ENCODE data around the gene SSNA1. TPM values are rescaled to one million over a fixed set of nuclear protein-coding genes. Genes with fewer than 3 reads are reported as not detected.
"Not testable (repeated sequence)": the region's sequence is repeated elsewhere in the genome, so short reads cannot be mapped to it uniquely, and the experiment has no call there.

The SSNA1 gene
- total RNA-seq, 1 donor from 2014 or later: 57.6 TPM

GRCh38 chr9:137236238-137236935 is 47.9 kb downstream of the SSNA1 start:
- no peaks in the 10 kb centered on the region for H3K36me3 ChIP-seq
- ATAC-seq (peak; percentile 60 to 68), DNase-seq (peak; percentile 93)
- H3K4me1 ChIP-seq: peaks cover 37% of the 10 kb centered on the region
- H3K27ac ChIP-seq: no peak overlapping the region
- peak overlapping the region; percentile 17 for H3K4me3 ChIP-seq
- no peaks in the 10 kb centered on the region for H3K9me3 ChIP-seq
- intact Hi-C loops (cut with DNase I): no loop called here
- H3K27me3 ChIP-seq (ENCODE audit: low read depth): peaks cover 32% of the 10 kb centered on the region
- TF ChIP-seq CTCF (IDR thresholded peaks at IDR 0.05): peak; percentile 96

- Histone ChIP-seq H3K27ac (no peak overlapping the region), H3K9me3 (no peaks in the 10 kb centered on the region), H3K36me3 (peaks cover 3% of the 10 kb centered on the region), H3K4me3 (no peak overlapping the region), H3K27me3 (ENCODE audit: low read depth) (peaks cover 26% of the 10 kb centered on the region), H3K4me1 (peaks cover 39% of the 10 kb centered on the region)
- intact Hi-C loops (cut with DNase I): no loop called here
- TF ChIP-seq CTCF (IDR thresholded peaks at IDR 0.05): no peak
- DNase-seq: no peak
- ATAC-seq: no peak
These were observed 48.5 kb downstream of the SSNA1 start for GRCh38 chr9:137236936-137237421.

GRCh38 chr9:137237759-137238726 is 49.6 kb downstream of the SSNA1 start:
- H3K36me3 ChIP-seq: peaks cover 14% of the 10 kb centered on the region
- H3K27ac ChIP-seq: peak overlapping the region; percentile 24
- intact Hi-C loops (cut with DNase I): no loop called here
- no peaks in the 10 kb centered on the region for H3K9me3 ChIP-seq
- TF ChIP-seq CTCF (IDR thresholded peaks at IDR 0.05): no peak
- H3K4me1 ChIP-seq: peaks cover 50% of the 10 kb centered on the region
- DNase-seq (no peak), ATAC-seq (no peak)
- no peak overlapping the region for H3K4me3 ChIP-seq
- peaks cover 15% of the 10 kb centered on the region for H3K27me3 ChIP-seq (ENCODE audit: low read depth)

- H3K4me1 ChIP-seq: peaks cover 59% of the 10 kb centered on the region
- DNase-seq; H3K9me3 ChIP-seq; H3K27me3 ChIP-seq (ENCODE audit: low read depth); ATAC-seq; intact Hi-C loops (cut with DNase I): not testable (repeated sequence)
- peak overlapping the region; percentile 98 for H3K27ac ChIP-seq
- H3K4me3 ChIP-seq: peak overlapping the region; percentile 93
- H3K36me3 ChIP-seq: peaks cover 23% of the 10 kb centered on the region
These were observed 51.2 kb downstream of the SSNA1 start for GRCh38 chr9:137239541-137240200.

Small RNA genes within 50 kb of the gene (microRNA-seq; reads per million reads assigned to microRNA genes)
- gene MIR3621 (ENCODE audit: borderline number of aligned reads): not detected

Other genes with a start within 250 kb of the SSNA1 start
- gene FBXW5, start 243.9 kb upstream of the SSNA1 start, total RNA-seq: 83.2 TPM
- gene C8G, start 243.4 kb upstream of the SSNA1 start, total RNA-seq: 2.2 TPM
- gene LCN12, start 236.4 kb upstream of the SSNA1 start, total RNA-seq: 1.9 TPM
- gene PTGDS, start 211.2 kb upstream of the SSNA1 start, total RNA-seq: 225 TPM
- 1.9 TPM for gene LCNL1, start 205.7 kb upstream of the SSNA1 start, total RNA-seq
- gene PAXX, start 196.3 kb upstream of the SSNA1 start, total RNA-seq: 45.1 TPM
- gene CLIC3, start 192.1 kb upstream of the SSNA1 start, total RNA-seq: 49.3 TPM
- gene ABCA2, start 160.4 kb upstream of the SSNA1 start, total RNA-seq: 45.0 TPM
- 1.1 TPM for gene FUT7, start 156.6 kb upstream of the SSNA1 start, total RNA-seq
- 124 TPM for gene NPDC1, start 142.5 kb upstream of the SSNA1 start, total RNA-seq
- 0.62 TPM for gene ENTPD2, start 134.6 kb upstream of the SSNA1 start, total RNA-seq
- 0.86 TPM for gene SAPCD2, start 118.1 kb upstream of the SSNA1 start, total RNA-seq
- 29.7 TPM for gene UAP1L1, start 111.2 kb upstream of the SSNA1 start, total RNA-seq
- 41.9 TPM for gene MAN1B1, start 101.7 kb upstream of the SSNA1 start, total RNA-seq
- 190 TPM for gene DPP7, start 73.9 kb upstream of the SSNA1 start, total RNA-seq
- gene GRIN1, start 49.5 kb upstream of the SSNA1 start, total RNA-seq: 0.92 TPM
- gene LRRC26, start 18.6 kb upstream of the SSNA1 start, total RNA-seq: 1.0 TPM
- gene TMEM210, start 16.6 kb upstream of the SSNA1 start, total RNA-seq: not detected
- 58.2 TPM for gene ANAPC2, start 116 bp upstream of the SSNA1 start, total RNA-seq
- 17.8 TPM for gene TPRN, start 12.1 kb downstream of the SSNA1 start, total RNA-seq
- gene TMEM203, start 17.0 kb downstream of the SSNA1 start, total RNA-seq: 26.6 TPM
- 15.6 TPM for gene NDOR1, start 17.0 kb downstream of the SSNA1 start, total RNA-seq
- gene RNF208, start 33.6 kb downstream of the SSNA1 start, total RNA-seq: 5.8 TPM
- gene CYSRT1, start 36.5 kb downstream of the SSNA1 start, total RNA-seq: 0.59 TPM
- gene RNF224, start 38.8 kb downstream of the SSNA1 start, total RNA-seq: 0.21 TPM
- not detected for gene SLC34A3, start 42.2 kb downstream of the SSNA1 start, total RNA-seq
- gene TUBB4B, start 52.6 kb downstream of the SSNA1 start, total RNA-seq: 208 TPM
- 0.38 TPM for gene STPG3, start 62.6 kb downstream of the SSNA1 start, total RNA-seq
- 44.7 TPM for gene NELFB, start 66.7 kb downstream of the SSNA1 start, total RNA-seq
- gene TOR4A, start 89.0 kb downstream of the SSNA1 start, total RNA-seq: 27.2 TPM
- 6.5 TPM for gene NRARP, start 113.6 kb downstream of the SSNA1 start, total RNA-seq
- 25.2 TPM for gene EXD3, start 234.5 kb downstream of the SSNA1 start, total RNA-seq
- gene NOXA1, start 234.7 kb downstream of the SSNA1 start, total RNA-seq: 6.9 TPM

All from lower lobe of right lung (tissue), 2 donors.